Neural cell (in vitro differentiated cells): ENCODE results near the gene KRT36. TPM values are rescaled to one million over a fixed set of nuclear protein-coding genes. Genes with fewer than 3 reads are reported as not detected.

Experiments
- H2AFZ ChIP-seq: fragments of 200-600, 300-800 bp; sonication (generic), shearing (Covaris generic); 2 replicates; pipeline ENCODE4 v1.6.0; 2014; ENCODE audit warnings: low read depth, mild to moderate bottlenecking, antibody characterized with exemption, low read length, moderate library complexity
- H3F3A ChIP-seq: fragments of 200-600 bp; shearing (Covaris generic); 2 replicates; pipeline ENCODE4 v1.6.1; 2016; ENCODE audit warnings: mild to moderate bottlenecking, moderate library complexity, mixed read lengths, antibody characterized with exemption, low read length; ENCODE audit not compliant: insufficient read depth, poor library complexity, severe bottlenecking
- H3K27ac ChIP-seq: fragments of 200-600, 300-800 bp; sonication (generic), shearing (Covaris generic); 2 replicates; pipeline ENCODE4 v1.5.1; 2014; ENCODE audit warnings: mild to moderate bottlenecking, low read length, moderate library complexity
- H3K27me3 ChIP-seq: fragments of 300-800, 200-600 bp; sonication (generic), shearing (Covaris generic); 2 replicates; pipeline ENCODE4 v1.6.0; 2014; ENCODE audit warnings: mild to moderate bottlenecking, low read depth, low read length, moderate library complexity; ENCODE audit not compliant: insufficient read depth
- H3K36me3 ChIP-seq: fragments of 300-800, 200-600 bp; sonication (generic), shearing (Covaris generic); 2 replicates; pipeline ENCODE4 v1.5.1; 2014; ENCODE audit warnings: mild to moderate bottlenecking, antibody characterized with exemption, low read length, moderate library complexity; ENCODE audit not compliant: insufficient read depth
- H3K4me2 ChIP-seq: fragments of 300-800, 200-600 bp; sonication (generic), shearing (Covaris generic); 2 replicates; pipeline ENCODE4 v1.6.0; 2014; ENCODE audit warnings: mild to moderate bottlenecking, low read length
- H3K4me3 ChIP-seq: fragments of 300-800, 200-600 bp; sonication (generic), shearing (Covaris generic); 2 replicates; pipeline ENCODE4 v1.5.1; 2014; ENCODE audit warnings: mild to moderate bottlenecking, low read length, moderate library complexity
- H3K79me2 ChIP-seq: fragments of 200-600 bp; shearing (Covaris generic); replicated peaks from 2 replicates; pipeline ENCODE4 v1.6.0; 2014; ENCODE audit warnings: mild to moderate bottlenecking, low read length, moderate library complexity; ENCODE audit not compliant: insufficient read depth
- H3K9ac ChIP-seq: fragments of 300-800, 200-600 bp; sonication (generic), shearing (Covaris generic); 2 replicates; pipeline ENCODE4 v1.6.1; 2016; ENCODE audit warnings: mild to moderate bottlenecking, low read length, mixed read lengths
- H3K9me2 ChIP-seq: fragments of 200-600 bp; shearing (Covaris generic); 2 replicates; pipeline ENCODE4 v1.6.1; 2016; ENCODE audit warnings: mild to moderate bottlenecking, low read length, mixed read lengths; ENCODE audit not compliant: insufficient read depth
- H3K9me3 ChIP-seq: fragments of 200-600, 300-800 bp; sonication (generic), shearing (Covaris generic); 2 replicates; pipeline ENCODE4 v1.6.1; 2016; ENCODE audit warnings: mild to moderate bottlenecking, mixed run types, low read length, moderate library complexity, mixed read lengths
- H4K20me1 ChIP-seq: fragments of 200-600 bp; shearing (Covaris generic); 2 replicates; pipeline ENCODE4 v1.6.1; 2016; ENCODE audit warnings: mild to moderate bottlenecking, mixed run types; ENCODE audit not compliant: insufficient read depth
- EP300 ChIP-seq: fragments of 450-650 bp; conservative IDR thresholded peaks from 2 replicates; pipeline ENCODE4 v1.6.1; 2014; ENCODE audit warnings: antibody characterized with exemption, mild to moderate bottlenecking, moderate library complexity; ENCODE audit not compliant: poor library complexity, severe bottlenecking
- EZH2 ChIP-seq: fragments of 200-600, 300-800 bp; shearing (Covaris generic), sonication (generic); IDR thresholded peaks from 2 replicates; pipeline ENCODE4 v1.6.1; 2014; ENCODE audit warnings: antibody characterized with exemption, low read length, borderline replicate concordance, mild to moderate bottlenecking; ENCODE audit not compliant: insufficient read depth, poor library complexity, severe bottlenecking
- MXI1 ChIP-seq: fragments of 450-650 bp; conservative IDR thresholded peaks from 2 replicates; pipeline ENCODE4 v1.6.1; 2014; ENCODE audit warnings: antibody characterized with exemption, mild to moderate bottlenecking; ENCODE audit not compliant: poor library complexity, severe bottlenecking
- POLR2AphosphoS5 ChIP-seq: IDR thresholded peaks from 2 replicates; pipeline ENCODE4 v1.6.1; 2012
- RAD21 ChIP-seq: fragments of 450-650 bp; conservative IDR thresholded peaks from 2 replicates; pipeline ENCODE4 v1.6.1; 2014; ENCODE audit warnings: antibody characterized with exemption, mild to moderate bottlenecking, moderate library complexity
- SMC3 ChIP-seq: fragments of 450-650 bp; conservative IDR thresholded peaks from 2 replicates; pipeline ENCODE4 v1.6.1; 2014; ENCODE audit warnings: antibody characterized with exemption, mild to moderate bottlenecking, moderate library complexity; ENCODE audit not compliant: poor library complexity
- TAF1 ChIP-seq: IDR thresholded peaks from 2 replicates; pipeline ENCODE4 v1.6.1; 2012; ENCODE audit warnings: low read depth
- polyA plus RNA-seq: library from polyadenylated mRNA; depleted of rRNA; stranded (reverse); fragments of >200 nt; gene quantifications from 2 replicates; pipeline ENCODE4 v1.2.3, GENCODE V29; 2014
- TF ChIP-seq, protein P1 (sequence below): fragments of 450-650 bp; IDR thresholded peaks from 2 replicates; pipeline ENCODE4 v1.5.1; 2014; ENCODE audit warnings: antibody characterized with exemption, mild to moderate bottlenecking, moderate library complexity; ENCODE audit not compliant: poor library complexity, severe bottlenecking
- TF ChIP-seq, protein P2 (sequence below): IDR thresholded peaks from 2 replicates; pipeline ENCODE4 v1.6.1; 2012; ENCODE audit warnings: borderline replicate concordance

KRT36 gene
- polyA plus RNA-seq, 1 donor from 2014 or later: not detected

DNA sequence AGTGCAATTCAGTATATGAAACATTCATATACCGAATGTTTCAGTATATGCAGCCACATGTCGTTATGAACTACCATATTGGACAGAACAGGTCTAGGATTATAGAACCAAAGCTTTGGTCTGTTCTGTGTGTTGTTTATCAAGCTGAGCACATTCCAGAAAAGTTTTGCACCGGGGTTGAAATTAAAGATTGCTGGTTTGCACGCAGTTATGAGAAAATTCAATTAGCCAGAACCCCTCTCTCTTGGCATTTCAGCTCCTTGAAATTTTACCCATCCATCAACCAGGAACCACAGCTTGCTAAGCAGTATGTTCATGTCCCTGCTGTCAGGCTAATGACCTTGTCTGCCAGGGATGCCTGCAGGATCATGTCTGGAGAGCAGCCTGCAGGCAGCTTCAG lies 32.0 kb downstream of the KRT36 start:
- H3K27me3 ChIP-seq: no peaks in the 10 kb centered on the region
- H4K20me1 ChIP-seq: no peaks in the 10 kb centered on the region
- no peaks in the 10 kb centered on the region for H3K9me3 ChIP-seq
- TF ChIP-seq, protein P1, sequence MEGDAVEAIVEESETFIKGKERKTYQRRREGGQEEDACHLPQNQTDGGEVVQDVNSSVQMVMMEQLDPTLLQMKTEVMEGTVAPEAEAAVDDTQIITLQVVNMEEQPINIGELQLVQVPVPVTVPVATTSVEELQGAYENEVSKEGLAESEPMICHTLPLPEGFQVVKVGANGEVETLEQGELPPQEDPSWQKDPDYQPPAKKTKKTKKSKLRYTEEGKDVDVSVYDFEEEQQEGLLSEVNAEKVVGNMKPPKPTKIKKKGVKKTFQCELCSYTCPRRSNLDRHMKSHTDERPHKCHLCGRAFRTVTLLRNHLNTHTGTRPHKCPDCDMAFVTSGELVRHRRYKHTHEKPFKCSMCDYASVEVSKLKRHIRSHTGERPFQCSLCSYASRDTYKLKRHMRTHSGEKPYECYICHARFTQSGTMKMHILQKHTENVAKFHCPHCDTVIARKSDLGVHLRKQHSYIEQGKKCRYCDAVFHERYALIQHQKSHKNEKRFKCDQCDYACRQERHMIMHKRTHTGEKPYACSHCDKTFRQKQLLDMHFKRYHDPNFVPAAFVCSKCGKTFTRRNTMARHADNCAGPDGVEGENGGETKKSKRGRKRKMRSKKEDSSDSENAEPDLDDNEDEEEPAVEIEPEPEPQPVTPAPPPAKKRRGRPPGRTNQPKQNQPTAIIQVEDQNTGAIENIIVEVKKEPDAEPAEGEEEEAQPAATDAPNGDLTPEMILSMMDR: no peak
- no peak for TF ChIP-seq EP300
- no peak for TF ChIP-seq POLR2AphosphoS5
- no peak for TF ChIP-seq RAD21
- TF ChIP-seq TAF1: no peak
- no peak for TF ChIP-seq SMC3
- no peak for TF ChIP-seq EZH2
- no peak for TF ChIP-seq MXI1
- TF ChIP-seq, protein P2, sequence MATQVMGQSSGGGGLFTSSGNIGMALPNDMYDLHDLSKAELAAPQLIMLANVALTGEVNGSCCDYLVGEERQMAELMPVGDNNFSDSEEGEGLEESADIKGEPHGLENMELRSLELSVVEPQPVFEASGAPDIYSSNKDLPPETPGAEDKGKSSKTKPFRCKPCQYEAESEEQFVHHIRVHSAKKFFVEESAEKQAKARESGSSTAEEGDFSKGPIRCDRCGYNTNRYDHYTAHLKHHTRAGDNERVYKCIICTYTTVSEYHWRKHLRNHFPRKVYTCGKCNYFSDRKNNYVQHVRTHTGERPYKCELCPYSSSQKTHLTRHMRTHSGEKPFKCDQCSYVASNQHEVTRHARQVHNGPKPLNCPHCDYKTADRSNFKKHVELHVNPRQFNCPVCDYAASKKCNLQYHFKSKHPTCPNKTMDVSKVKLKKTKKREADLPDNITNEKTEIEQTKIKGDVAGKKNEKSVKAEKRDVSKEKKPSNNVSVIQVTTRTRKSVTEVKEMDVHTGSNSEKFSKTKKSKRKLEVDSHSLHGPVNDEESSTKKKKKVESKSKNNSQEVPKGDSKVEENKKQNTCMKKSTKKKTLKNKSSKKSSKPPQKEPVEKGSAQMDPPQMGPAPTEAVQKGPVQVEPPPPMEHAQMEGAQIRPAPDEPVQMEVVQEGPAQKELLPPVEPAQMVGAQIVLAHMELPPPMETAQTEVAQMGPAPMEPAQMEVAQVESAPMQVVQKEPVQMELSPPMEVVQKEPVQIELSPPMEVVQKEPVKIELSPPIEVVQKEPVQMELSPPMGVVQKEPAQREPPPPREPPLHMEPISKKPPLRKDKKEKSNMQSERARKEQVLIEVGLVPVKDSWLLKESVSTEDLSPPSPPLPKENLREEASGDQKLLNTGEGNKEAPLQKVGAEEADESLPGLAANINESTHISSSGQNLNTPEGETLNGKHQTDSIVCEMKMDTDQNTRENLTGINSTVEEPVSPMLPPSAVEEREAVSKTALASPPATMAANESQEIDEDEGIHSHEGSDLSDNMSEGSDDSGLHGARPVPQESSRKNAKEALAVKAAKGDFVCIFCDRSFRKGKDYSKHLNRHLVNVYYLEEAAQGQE: no peak
- no peaks in the 10 kb centered on the region for H3F3A ChIP-seq
- no peak overlapping the region for H2AFZ ChIP-seq
- no peaks in the 10 kb centered on the region for H3K79me2 ChIP-seq
- H3K4me2 ChIP-seq: no peak overlapping the region
- H3K4me3 ChIP-seq: no peak overlapping the region
- no peak overlapping the region for H3K27ac ChIP-seq
- no peak overlapping the region for H3K9ac ChIP-seq
- no peaks in the 10 kb centered on the region for H3K36me3 ChIP-seq
- no peaks in the 10 kb centered on the region for H3K9me2 ChIP-seq

DNA sequence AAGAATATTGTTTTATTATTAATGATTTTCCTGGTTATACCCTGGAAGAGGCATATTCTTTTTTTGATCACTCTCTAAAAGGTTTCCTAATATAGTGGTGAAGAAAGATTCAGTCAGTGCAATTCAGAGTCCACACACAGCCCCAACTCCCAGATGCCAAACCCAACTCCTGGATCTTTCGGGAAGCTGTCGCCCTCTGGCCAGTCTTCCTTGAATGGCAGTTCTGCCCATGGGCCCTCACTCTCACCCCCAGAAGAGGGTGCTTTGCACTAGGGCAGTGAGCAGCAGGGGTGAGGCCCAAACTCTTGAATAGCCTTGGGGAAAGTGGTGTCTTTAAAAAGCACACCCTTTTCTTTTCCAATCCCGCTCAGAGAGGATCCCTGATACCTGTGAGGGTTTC lies 33.5 kb downstream of the KRT36 start:
- Histone ChIP-seq H2AFZ (no peak overlapping the region), H4K20me1 (no peaks in the 10 kb centered on the region), H3K4me2 (no peak overlapping the region), H3K27me3 (no peaks in the 10 kb centered on the region), H3K79me2 (no peaks in the 10 kb centered on the region), H3K36me3 (no peaks in the 10 kb centered on the region), H3K4me3 (no peak overlapping the region), H3K9me3 (no peaks in the 10 kb centered on the region), H3K9ac (no peak overlapping the region), H3F3A (no peaks in the 10 kb centered on the region), H3K27ac (no peak overlapping the region), H3K9me2 (no peaks in the 10 kb centered on the region)
- TF ChIP-seq SMC3 (no peak), EP300 (no peak), TAF1 (no peak), EZH2 (no peak), MXI1 (no peak), RAD21 (no peak), POLR2AphosphoS5 (no peak)
- TF ChIP-seq, protein P1: no peak
- TF ChIP-seq, protein P2: no peak
